Central memory CD4-positive, alpha-beta T cell (primary cell): Measurements from ENCODE around the gene CASZ1.

Source experiments
- DNase-seq: peaks from one replicate; pipeline ENCODE4 v3.0.0; 2022

CASZ1 gene

DNA sequence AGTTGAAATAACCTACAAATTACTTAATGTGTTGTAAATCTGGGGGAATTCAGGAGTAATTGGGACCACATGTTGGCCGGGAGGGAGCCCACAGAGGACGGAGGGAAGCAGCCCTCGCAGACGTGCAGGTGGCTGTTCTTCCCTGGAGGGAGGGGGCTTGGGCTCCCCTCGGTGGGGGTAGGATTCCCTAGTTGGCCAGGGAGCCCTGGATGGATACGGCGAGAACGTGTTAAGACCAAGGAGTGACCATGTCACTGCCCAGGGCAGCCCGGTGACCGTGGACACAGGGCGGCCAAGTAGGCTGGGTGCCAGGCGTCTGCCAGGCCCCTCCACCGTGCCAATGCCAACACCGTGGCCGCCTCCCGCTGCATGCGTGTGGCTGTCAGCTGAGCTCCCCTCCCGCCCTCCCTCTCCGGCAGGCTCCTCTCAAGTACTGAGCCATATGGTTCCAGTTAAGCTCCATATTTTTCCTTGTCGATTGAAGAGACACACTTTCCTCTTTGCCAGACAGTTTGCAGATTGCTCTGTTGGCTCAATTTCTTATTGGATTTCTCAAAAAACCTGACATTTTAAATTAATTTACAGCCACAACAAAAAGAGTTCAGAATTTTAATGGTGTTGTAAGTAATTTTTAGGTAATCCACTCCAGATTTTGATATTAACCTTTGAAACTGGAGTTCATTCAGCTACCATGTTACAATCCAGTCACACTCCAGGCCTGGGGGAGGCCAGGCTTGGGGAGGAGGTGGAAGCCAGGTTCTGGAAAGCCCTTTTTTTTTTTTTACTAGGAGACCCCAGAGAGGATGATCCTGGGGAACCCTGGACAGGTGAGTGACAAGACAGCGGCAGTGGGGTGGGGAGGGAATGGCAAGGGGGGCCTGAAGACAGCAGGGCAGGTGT, 71.2 kb downstream of the CASZ1 start:
- no peak for DNase-seq

DNA sequence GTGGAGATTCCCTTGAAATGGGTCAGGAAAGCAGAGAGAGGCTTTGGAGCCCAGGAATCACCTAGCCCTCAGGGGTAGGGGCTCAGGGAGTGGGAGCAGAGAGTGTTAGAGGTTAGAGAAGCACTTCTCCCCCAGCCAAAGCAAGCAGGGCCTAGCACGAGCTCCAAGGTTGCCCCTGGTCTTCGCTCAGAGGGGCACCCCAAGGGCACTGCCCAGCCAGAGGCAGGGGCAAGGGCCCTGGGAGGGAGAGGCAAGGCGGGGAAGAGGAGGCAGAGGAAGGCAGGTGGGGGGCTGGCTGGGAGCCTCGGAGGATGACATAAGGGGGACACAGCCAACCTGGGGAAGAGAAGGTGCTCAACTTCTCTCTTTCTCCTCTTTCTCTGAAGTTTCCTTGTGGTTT, 71.9 kb downstream of the CASZ1 start:
- no peak for DNase-seq

DNA sequence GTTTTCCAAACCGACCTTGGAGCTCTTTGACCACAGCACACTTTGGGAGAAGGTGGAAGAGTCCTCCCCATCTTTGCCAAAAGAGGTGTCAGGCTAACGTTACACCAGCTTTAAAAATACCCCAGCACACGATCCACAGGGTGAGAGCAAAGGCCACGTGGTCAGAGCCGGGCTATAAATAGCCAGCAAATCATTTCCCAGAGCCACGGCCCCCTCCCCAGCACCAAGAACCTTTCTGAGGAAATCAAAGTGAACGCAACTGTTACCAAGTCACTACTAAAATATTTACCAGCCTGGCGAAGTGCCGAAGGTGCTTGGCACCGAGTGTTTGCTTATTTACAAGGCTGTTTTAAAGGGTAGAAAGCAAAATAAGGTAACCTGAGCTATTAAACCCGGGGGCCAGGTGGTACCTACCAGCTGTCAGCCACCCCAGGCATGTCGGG, 72.4 kb downstream of the CASZ1 start:
- no peak for DNase-seq

DNA sequence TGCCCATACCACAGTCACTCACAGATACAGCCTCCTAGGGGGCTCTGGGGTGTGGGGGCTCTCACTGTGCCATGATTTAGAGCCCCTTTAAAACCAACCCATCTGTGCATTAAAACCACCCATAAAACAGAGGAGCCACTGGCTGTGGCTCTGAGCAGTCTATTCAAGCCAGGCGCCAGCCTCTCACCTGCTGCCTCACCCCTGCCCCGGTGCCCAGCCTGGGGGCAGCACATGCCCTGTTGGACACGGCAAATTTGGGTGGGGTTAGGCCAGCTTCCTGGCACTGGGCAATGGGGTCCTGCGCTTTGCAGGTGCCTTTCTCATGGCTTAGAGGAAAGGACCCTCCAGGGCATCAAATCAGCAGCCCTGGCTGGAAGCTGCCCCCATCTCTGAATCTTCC, 73.1 kb downstream of the CASZ1 start:
- DNase-seq = no peak

DNA sequence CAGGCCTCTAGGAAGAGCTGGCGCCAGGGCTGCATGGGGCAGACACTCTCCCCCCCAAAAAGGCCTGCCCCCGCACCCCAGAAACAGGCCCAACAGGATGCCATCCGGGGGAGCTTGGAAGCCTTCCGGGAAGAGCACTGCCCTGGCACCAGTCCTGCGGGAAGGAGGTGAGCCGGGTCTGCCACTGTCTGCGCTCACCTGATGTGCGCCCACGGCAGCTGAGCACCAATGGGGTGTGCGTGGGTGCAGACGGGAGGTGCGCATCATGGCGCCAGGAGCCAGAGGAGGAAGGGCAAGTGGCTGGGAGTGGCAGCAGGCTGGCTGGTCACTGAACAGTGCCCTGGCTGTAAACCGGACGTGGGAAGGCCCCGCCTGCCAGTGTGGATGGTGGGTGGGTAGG, 73.6 kb downstream of the CASZ1 start:
- DNase-seq = no peak

DNA sequence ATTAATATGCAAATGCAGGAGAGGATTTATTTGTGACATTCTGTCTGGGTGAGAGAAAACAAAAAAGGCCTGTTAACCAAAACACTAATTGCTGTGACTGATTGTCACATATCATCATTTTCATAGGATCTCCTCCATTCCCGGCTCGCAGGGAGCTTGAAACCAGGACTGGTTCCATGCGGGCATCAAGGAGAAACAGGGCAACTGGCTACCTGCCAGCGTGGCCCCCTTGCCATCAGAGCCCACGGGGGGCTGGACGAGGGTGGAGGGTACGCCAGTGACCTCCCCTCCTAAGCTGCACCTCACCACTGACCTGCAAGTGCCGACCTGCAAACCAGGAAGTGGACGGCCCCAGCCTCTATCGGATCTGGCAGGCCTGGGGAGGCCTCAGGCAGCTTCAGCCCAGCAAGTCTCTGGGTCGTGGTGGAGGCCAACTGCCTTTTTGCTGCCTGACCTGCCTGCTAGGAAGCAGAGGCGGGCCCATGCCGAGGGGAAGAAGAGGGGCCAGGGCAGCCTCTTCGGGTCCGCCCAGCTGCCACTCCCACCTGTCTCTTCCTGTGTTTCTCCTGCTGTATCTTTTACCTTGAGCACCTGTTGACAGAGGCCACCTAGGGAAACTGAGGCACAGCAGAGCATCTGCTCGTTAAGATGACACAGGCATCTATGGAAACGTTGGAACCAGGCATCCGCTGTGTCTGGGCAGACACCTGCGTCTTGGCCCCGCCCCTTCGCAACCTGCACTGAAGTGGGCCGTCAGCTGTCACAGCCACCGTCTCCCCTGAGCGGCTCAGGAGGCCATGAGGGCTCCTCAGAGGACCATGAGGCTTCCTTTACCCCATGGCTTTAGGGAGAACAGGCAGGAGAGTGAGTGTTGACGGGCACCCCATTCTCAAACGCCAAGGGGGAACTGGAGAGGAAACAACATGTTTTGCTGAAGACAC, 74.8 kb downstream of the CASZ1 start:
- DNase-seq = no peak

DNA sequence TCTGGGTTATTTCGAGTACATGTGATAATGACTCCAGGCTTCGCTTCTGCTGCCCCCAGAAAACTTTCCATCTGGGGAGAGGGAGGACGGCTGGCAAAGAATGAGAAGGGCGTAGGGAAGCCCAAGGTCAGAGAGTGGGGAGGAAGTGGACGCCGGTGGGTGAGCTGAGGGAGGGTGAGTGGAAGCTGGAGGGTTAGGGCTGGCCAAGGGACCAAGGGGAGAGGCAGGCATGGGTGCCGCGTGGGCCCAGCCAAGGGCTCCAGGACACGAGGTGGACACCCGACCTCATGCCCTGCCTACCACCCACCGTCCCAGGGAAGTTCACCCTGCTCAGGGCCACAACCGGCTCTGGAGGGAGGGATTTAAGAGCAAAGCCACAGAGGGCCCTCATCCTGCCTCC, 75.8 kb downstream of the CASZ1 start:
- DNase-seq = no peak

DNA sequence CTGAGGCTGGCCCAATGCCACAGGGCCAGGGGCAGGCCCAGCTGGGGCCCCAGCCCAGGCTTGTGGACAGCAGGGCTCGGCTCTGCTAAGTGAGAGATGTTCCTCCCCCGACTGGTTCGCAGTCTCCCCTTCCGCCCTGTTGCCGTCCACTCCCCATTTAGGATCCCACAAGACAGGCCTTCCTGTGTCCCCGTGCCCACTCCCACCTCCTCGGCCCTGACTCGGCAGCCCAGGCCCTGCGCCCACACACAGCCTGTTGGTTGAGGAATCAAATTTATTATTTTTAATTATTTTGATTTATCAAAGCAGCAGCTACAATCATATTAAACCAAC, 78.4 kb downstream of the CASZ1 start:
- no peak for DNase-seq

DNA sequence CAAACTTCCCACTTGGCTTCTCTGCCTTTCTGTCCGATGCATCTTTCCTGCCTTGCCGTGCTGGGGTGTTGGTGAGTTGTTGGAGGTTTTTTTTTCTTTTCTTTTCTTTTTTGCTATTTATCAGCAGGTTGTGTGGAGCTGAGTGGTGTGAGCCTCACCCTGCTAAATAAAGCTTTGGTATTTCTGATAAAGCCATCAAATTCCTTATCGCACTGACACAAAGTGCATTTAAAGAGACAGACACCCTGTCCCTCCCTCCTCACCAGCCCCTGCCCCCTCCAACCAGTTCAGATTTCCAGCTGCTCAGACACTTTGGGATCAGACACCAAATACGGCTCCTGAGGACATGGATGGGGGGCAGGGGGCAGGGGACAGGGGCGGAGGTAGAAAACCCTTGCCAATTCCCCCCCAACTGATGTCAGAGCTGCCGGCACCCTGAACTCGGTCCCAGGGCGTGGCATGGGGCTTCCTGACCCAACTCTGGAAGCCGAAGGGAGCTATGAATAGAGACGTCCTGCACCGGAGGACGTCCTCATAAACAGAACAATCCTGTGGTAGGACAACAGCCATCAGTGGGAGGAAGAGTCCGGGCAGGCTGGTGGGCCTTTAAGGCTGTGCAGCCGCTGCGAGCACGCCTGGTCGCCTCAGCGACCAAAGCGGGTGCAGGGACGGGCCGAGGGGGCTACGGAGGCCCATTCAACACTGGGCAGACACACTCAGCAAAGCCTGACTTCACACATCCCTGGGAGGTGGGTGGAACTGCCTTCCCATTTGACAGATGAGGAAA, 79.0 kb downstream of the CASZ1 start:
- DNase-seq = no peak

DNA sequence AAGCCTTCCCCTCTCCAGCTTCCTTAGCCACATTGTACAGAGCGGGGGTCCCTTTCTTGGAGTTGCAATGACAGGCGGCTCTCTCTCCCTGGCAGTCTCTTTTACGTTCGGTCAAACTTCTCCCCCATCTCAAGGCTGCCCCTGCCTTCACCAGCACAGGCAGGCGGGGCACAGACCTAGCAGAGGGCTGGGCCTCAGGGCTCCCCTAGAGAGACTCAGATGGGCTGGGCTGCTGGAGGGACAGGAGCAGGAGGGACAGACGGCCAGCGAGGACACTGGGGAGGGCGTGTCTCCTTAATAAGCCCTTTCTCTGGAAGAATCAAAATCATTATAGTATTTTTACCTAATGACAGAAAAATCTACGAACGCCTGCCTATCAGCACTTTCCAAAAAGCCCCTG, 79.6 kb downstream of the CASZ1 start:
- DNase-seq = no peak

DNA sequence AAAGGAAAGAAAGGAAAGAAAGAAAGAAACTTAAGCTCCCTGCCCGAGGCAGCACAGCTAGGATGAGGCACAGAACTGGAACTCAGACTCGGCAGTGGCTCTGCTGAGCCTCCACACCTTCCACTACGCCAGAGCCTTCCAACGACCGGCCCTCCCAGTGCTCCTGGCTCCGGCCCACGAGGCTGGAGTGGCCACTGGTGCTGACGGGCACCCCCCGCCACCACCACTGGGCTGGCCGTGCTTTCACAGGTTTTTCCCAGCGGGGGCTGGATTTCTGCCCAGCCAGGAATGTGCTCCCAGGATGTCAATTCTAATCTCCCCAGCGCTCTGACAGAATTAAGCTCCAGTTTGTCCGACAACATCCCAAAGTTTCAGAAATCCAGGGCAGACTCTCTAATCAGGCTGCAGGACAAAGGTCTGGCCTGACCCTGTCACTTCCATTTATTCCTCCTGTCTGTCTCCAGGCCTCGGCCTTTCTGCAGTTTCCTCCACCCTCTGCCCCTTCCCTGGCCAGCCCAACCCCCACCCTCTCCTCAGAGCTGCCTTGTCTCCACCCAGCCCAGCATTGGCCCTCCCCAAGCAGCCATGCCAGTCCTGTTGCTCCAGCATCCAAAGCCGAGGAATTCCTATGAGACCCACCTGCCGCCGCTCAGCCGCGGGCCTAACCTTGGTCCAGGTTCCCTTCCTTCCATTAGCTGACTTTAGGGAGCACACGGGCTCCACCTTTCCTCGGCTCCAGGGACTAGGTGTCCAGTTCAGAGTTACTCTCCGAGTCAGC, 81.9 kb downstream of the CASZ1 start:
- no peak for DNase-seq

DNA sequence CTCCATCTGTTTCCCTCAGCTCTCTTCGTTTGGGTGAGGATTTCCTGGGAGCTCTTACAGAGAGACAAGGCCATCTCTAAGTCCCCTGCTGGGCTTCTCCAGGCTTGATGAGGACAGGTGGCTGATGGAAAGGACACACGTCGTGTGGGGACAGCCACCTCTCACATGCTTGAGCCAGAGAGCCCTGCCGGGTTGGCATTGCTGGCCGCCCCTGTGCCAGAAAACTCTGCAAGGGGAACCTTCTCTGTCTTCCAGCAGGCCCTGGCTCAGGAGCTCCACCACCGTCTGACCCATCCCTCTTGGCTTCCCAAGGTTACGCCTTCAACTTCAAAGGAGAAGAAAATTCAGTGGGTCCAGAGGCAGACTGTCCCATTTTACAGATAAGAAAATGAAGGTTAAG, 82.8 kb downstream of the CASZ1 start:
- DNase-seq = no peak

DNA sequence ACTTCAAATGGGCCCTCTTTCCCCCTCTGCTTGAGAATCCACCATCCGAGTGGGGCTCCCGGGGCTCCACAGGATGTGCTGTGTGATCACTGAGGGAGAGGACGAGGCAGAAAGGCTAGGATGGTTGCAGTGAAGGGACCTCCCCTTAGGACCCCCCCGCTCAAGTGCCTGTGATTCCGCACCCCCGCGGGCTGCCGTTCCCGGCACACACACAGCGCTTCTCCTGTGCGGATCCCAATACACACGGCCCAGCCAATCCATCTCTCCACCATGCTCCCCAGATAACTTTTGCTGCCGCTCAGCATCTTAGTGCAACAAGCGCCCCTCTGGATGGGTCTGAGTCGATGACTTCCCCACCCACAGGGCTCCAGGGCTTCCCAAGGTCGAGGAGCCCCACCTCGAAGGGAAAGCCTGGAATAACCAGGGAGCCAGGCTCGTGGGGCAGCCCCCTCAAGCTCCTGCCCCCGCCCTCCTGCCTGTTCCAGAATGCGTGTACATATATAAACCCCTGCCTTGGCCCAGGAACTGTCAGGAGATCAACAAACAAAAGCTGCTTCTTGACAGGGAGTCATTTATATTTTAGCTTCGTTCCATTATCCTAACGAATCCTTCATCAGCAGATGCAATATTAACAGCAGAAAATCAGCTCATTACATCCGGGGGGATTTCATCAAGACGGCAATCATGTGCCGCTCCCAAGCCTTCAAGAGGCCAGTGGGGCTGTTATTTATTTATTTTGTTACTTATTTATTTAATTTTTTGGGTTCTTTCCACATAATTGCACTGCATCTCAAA, 83.7 kb downstream of the CASZ1 start:
- DNase-seq = no peak

DNA sequence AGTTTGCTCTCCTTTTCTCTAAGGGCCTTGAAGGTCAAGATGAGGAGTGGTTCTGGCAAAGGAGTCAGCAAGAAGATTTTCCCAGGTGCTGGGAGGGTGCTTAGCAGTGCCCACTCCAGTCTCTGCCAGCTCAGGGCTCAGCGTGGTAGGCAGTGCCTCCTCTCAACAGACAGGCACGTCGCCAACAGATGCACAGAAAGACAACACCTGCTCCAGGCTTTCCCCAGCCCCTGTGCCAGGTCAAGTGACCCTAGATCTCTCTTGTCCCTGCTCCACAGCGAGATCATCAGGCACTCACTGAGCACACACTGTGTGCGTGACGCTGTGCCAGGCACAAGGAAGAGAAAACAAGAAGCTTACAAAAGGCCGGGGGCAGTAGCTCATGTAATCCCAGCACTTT, 86.0 kb downstream of the CASZ1 start:
- no peak for DNase-seq

DNA sequence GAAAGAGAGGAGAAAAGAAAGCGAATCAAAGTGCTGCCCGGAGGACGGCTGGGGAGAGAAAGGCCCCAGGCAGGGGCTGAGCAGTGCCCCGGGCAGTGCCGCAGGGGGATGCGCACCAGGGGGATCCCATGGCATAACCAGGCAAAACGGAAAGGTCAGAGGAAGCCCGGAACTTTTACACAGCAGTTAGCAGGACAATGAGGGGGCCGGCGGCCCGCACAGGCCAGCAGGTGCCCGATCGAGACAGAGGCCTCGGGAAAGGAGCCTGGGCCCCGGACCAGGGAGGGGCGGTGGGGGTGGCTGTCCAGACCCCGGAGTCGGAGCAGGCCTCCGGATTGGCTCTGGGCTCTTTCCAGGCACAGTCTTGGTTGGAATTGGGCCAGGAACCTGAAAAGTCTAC, 86.8 kb downstream of the CASZ1 start:
- DNase-seq = no peak

DNA sequence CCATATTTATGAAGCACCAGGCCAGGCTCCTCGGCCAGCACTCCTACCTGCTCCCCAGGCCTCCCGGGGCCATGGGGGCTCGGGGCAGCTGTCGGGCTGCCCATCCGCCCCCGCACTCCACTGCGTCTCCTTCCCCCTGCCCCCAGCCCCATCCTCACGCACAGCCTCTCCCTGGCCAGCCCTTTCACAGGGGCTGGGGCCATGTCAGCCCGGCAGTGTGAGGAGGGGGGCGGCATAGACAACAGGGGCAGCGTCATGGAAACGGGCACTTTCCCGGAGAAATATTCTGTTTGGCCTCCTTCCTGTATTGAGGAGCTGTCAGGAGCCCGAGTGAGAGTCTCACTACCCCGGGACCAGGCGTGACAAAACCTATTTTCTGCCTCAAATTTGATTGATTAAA, 87.3 kb downstream of the CASZ1 start:
- no peak for DNase-seq

DNA sequence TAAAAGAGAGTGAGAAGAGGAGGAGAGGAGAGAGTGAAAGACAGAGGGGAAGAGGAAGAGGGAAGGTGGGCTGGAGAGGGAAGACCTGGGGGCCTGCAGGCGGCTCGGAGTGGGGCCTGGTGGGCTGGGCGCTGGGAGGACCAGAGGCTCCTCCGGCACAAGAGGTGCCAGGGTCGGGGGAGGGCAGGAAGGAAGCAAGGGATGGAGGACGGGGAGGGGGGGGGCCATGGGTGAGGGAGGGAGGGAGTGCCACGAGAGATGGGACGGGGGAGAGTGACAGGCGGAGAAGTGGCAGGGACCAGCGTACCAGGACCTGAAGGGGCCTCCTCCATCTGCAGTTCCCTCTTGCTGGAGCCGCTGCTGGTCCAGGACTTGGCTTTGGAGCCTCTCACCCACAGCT, 87.7 kb downstream of the CASZ1 start:
- no peak for DNase-seq

DNA sequence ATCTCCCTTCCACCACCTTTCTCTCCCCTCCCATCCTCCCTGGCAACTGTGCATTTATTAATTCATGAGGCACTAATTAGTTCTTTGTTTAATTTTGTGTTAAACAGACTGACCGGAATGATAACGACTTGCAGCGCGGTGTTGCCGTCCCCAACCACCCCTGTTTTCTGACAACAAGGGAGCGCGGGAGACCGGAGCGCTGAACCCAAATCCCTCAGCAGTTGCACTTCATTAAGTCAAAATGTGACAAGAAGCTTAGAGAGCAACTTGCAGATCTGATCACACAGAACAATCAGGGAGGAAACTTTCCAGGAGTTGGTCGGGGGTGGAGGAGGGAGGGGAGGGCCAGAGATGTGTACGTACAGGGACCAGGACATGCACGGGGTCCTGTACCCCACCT, 89.2 kb downstream of the CASZ1 start:
- DNase-seq = no peak

DNA sequence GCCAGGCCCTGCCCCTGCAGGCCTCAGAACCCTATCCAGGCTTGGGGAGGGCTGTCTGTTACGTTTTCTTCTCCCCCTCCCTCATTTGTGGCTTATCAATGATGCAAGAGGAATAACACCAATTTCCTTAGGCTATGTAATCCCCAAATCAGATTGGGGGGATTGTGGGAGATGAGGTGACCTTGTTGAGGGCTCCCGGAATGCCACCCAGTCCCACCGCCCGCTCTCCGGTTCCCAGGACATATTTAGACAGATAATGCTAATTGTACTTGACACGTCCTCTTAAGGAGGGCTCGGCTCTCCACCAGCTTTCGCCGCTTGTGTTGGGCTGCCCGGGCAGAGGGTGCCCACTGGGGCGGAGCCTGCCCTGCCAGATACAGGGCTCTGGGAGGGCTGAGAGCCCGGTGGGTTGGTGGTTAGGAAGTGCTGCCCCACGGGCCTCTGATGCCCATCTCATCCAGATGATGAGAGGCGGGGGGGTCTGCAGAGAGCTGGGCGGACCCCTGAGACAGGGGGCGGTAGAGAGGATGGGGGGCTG, 90.0 kb downstream of the CASZ1 start:
- no peak for DNase-seq

DNA sequence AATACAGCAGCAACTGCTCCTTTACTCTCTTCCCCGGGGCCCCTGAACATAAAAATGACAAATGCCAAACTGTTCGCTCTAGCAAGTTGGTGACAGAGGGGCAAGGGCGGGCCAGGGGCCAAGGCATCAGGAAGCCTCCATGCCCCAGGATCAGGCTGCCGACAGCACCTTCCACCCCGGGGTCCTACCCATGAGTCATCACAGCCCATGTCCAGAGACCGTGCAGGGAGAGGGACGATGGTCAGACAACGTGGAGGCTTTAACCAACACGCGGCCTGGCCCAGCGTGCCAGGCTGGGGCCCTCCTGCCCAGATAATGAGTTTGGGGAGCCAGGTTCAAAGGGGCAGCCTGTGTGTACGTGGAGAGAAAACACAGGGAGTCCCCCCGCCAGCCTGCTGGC, 90.5 kb downstream of the CASZ1 start:
- DNase-seq = no peak

DNA sequence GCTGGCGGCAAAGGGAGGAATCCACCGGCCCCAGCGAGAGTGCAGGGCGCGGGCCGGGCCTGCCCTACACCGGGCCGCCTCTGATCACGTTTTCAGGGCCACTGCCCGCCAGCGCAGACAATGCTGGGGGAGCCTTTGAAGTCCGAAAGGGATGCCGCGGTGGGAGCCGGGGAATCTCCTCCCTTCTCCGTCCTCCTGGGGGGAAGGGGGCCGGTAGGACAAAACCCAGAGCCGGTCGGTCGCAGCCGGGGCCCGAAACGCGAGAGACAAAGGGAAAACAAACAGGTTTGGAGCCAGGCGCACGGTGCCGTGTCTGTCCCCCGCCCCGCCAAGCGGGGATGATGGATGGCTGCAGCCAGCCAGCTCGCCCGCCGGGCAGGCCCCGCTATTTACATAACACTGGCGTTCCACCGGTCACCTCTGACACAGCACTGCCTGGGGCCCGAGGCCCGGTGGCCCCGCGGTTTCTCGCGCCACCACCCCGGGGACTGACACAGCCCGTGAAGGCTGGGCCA, 92.0 kb downstream of the CASZ1 start:
- no peak for DNase-seq
